ENCODE data around the gene ZNF343.

- TF ChIP-seq, protein P1, sequence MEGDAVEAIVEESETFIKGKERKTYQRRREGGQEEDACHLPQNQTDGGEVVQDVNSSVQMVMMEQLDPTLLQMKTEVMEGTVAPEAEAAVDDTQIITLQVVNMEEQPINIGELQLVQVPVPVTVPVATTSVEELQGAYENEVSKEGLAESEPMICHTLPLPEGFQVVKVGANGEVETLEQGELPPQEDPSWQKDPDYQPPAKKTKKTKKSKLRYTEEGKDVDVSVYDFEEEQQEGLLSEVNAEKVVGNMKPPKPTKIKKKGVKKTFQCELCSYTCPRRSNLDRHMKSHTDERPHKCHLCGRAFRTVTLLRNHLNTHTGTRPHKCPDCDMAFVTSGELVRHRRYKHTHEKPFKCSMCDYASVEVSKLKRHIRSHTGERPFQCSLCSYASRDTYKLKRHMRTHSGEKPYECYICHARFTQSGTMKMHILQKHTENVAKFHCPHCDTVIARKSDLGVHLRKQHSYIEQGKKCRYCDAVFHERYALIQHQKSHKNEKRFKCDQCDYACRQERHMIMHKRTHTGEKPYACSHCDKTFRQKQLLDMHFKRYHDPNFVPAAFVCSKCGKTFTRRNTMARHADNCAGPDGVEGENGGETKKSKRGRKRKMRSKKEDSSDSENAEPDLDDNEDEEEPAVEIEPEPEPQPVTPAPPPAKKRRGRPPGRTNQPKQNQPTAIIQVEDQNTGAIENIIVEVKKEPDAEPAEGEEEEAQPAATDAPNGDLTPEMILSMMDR (IDR thresholded peaks at IDR 0.05) = no peak
- TF ChIP-seq POLR2A (IDR thresholded peaks at IDR 0.05) = no peak
These were observed 39.9 kb downstream of the ZNF343 start for GRCh38 chr20:2468581-2469407.
